Adipocyte (in vitro differentiated cells): ENCODE results near the gene PRODH.
"Not testable (repeated sequence)": the region's sequence is repeated elsewhere in the genome, so short reads cannot be mapped to it uniquely, and the experiment has no call there.

Experiments
- DNase-seq: peaks from one replicate; pipeline ENCODE4 v3.0.0-alpha.2; 2015; ENCODE audit warnings: low read depth
- H3K27me3 ChIP-seq: replicated peaks from 2 replicates; pipeline ENCODE4 v1.7.0; 2013; ENCODE audit warnings: mild to moderate bottlenecking, low read length, moderate library complexity; ENCODE audit not compliant: control insufficient read depth, insufficient read depth
- H3K36me3 ChIP-seq: 2 replicates; pipeline ENCODE4 v1.7.0; 2013; ENCODE audit warnings: low read length, mild to moderate bottlenecking, moderate library complexity; ENCODE audit not compliant: control insufficient read depth, insufficient read depth, severe bottlenecking
- H3K4me1 ChIP-seq: 2 replicates; pipeline ENCODE4 v1.7.0; 2013; ENCODE audit warnings: mild to moderate bottlenecking, low read length, moderate library complexity; ENCODE audit not compliant: control insufficient read depth, insufficient read depth
- H3K4me3 ChIP-seq: 2 replicates; pipeline ENCODE4 v1.7.0; 2013; ENCODE audit warnings: mild to moderate bottlenecking, low read length, moderate library complexity
- H3K9ac ChIP-seq: 2 replicates; pipeline ENCODE4 v1.7.0; 2013; ENCODE audit warnings: mild to moderate bottlenecking, low read length, moderate library complexity
- H3K9me3 ChIP-seq: 2 replicates; pipeline ENCODE4 v1.7.0; 2013; ENCODE audit warnings: mild to moderate bottlenecking, low read length, moderate library complexity; ENCODE audit not compliant: control insufficient read depth

Gene PRODH

DNA sequence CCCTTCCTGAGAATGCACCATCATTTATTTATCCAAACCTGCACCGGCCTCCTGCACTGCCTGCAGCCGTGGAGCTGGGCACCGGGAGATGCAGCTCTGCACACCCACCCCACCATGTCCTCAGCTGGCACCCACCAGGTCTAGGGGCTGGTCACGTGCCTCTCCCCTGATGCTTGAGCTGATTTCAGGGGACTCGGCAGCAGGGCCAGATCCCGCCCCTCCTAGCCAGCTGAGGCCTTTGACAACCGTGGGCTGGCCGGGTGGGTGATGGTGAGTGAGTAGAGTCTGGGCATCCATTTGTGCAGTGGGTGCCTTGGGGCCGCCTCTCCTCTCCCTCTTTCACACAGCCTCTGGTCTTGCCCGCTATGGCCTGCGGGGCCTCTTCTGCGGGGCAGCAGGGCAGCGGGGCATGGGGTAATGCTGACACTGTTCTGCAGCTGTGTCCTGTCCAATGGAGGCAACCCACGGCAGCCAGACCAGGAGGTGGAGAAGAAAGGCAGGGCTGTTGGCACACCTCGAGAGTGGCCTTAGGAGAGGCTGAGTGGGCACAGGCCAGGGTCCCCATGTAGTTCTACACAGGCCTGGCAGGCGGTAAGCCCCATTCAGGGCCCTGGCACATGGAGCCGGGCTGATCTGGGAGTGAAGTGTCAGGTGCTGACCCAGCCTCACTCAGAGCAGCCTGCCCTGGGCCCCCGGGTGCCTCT is 38.5 kb upstream of the PRODH start:
- peaks cover 5% of the 10 kb centered on the region for H3K27me3 ChIP-seq

DNA sequence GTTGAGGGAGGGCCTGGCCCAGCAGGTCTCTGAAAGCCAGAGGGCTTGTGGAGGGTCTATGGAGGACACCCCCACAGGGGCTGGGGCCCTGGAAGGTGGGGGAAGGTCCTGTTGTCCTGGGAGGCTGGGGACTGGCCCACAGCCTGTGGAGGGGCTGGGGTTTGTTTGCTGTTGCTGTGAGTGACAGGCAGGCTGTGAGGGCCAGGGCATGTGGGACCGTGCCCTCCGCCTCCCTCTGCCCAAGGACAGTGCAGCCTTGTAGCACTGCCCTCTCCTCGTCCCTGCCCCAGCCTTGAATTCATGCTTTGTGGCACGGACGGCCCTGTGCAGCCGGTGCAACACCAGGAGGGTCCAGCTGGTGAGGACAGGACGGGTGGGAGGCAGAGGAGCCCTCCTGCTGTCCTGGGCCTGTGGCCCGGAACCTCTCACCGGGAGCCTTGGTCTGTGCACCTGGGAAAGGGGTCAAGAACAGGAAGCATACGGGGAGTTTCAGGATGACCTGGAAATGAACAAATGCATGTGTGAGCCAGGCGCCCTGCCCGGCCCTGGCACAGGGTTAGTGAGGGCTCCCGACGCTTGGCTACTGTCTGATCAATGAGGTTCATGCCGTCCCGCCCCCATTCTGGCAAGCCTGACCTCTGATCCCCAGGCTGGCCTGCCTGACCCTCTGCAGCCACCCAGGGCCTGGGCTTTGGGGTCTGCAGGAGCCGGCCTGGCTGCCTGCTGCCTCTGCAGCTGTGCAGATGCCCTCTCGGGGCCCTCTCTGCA is 37.4 kb upstream of the PRODH start:
- Histone ChIP-seq H3K9me3 (no peaks in the 10 kb centered on the region), H3K36me3 (no peaks in the 10 kb centered on the region), H3K9ac (no peak overlapping the region), H3K4me3 (no peak overlapping the region), H3K27me3 (peaks cover 9% of the 10 kb centered on the region), H3K4me1 (no peaks in the 10 kb centered on the region)
- DNase-seq, result no peak

More for the DNA sequence above, 38.5 kb upstream of the PRODH start:
- Histone ChIP-seq H3K9me3 (peaks cover 5% of the 10 kb centered on the region), H3K4me3 (no peak overlapping the region), H3K36me3 (no peaks in the 10 kb centered on the region), H3K4me1 (no peaks in the 10 kb centered on the region), H3K9ac (no peak overlapping the region)
- DNase-seq, result no peak

DNA sequence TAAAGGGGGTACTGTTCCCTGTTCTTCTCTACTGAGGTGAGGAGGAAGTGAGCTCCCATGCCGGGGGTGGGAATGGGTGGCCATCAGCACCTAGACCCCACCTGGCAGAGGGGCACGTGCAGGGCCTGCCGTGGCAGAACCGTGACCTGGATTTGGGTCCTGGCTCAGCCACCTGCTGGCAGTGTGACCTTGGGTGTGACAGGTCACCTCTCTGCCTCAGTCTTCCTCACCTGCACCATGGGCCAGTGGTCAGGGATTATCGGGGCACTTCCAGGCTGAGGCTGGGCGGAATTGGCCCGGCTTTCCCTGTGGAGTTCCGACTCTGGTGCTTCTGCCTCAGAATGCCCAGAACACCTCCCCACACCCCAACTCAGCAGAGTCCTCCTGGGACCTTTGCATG is 36.5 kb upstream of the PRODH start:
- not testable (repeated sequence) for H3K27me3 ChIP-seq, H3K36me3 ChIP-seq, H3K4me3 ChIP-seq, H3K4me1 ChIP-seq, DNase-seq, H3K9ac ChIP-seq, H3K9me3 ChIP-seq

DNA sequence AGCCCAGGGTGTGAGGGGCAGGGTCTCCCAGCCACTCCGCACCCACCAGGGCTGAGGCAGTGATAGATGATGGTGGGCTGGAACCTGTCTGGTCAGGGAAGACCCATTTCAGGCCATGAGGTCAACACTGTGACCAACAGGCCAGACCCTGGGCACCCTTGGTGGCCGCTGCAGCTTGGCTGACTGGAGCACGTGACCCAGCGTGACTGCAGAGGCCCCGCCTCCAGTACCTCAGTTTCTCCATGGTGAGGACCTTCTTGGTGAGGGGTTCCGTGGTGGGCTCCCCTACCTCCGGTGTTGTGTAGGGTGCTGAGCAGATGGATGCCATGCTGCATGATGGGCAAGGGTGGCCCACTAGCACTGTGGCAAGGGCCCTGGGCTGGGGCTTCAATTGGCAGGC is 35.9 kb upstream of the PRODH start:
- H3K9ac ChIP-seq, H3K4me1 ChIP-seq, H3K4me3 ChIP-seq, H3K27me3 ChIP-seq, H3K9me3 ChIP-seq, DNase-seq, H3K36me3 ChIP-seq: not testable (repeated sequence)

GRCh38 chr22:18971321-18971751 is 35.2 kb upstream of the PRODH start:
- Histone ChIP-seq H3K4me1 (no peaks in the 10 kb centered on the region), H3K9me3 (no peaks in the 10 kb centered on the region), H3K9ac (no peak overlapping the region), H3K36me3 (no peaks in the 10 kb centered on the region), H3K4me3 (no peak overlapping the region), H3K27me3 (peaks cover 9% of the 10 kb centered on the region)
- DNase-seq, result no peak

DNA sequence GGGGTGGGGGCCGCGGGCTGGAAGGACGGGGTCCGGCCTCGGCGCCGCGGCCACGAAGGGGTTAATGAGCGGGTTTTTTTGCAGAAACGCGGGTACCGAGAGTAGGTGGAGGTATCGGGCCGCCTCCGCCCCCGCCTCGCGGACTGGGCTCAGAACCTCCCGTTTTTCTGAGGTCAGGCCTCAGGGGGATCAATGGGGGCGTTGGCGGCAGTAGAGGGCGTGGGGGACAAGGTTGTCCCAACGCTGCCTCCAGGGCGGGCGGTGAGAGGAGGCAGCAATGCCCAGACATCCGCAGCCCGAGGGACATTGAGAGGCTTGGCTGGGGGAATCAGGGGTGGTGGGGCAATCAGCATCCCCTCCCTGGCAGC is 34.8 kb upstream of the PRODH start:
- H3K9ac ChIP-seq, result no peak overlapping the region
- H3K27me3 ChIP-seq, result peaks cover 9% of the 10 kb centered on the region
- peak overlapping the region; percentile 62 for H3K4me3 ChIP-seq
- no peaks in the 10 kb centered on the region for H3K36me3 ChIP-seq
- no peaks in the 10 kb centered on the region for H3K9me3 ChIP-seq
- no peak for DNase-seq
- H3K4me1 ChIP-seq, result no peaks in the 10 kb centered on the region

DNA sequence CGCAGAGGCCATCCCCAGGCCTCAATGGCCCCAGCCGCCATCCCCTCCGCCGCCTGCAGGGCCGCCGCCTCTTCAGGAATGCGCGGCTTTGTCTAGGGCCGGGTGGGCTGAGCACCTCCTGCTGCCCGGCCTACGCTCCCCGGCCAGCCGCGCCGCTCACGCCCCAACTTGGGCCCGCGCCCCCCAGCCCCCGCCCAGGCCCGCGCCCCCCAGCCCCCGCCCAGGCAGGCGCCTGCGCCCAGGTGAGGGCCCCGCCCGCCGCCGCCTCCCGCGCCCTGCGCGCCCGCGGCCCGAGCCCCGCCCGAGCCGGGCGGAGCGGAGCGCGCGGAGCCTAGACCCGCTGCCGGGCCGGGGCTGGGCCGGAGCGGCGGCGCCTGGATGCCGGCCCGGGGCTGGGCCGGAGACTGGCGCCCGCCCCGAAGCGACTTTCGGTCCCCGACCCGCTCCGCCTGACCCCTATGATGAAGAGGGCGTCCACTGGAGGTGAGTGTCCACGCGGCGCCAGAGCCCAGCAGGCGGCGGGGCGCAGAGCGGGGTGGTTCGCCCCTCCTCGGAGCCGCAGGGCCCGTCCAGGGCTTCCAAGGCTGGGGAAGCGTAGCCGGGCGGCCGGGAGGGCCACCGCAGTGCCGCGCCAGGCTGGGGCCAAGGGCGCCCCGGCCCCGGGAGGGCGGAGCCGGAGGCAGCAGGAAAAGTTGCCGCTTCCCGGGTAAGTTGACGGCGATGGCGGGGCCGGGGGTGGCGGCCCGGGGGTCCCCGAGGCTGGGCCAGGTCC is 34.3 kb upstream of the PRODH start:
- DNase-seq, result peak; percentile 42
- H3K27me3 ChIP-seq, result peaks cover 9% of the 10 kb centered on the region
- H3K9me3 ChIP-seq, result no peaks in the 10 kb centered on the region
- no peaks in the 10 kb centered on the region for H3K36me3 ChIP-seq
- H3K4me1 ChIP-seq, result no peaks in the 10 kb centered on the region
- H3K4me3 ChIP-seq, result peak overlapping the region; percentile 62
- H3K9ac ChIP-seq, result no peak overlapping the region

- H3K36me3 ChIP-seq, DNase-seq, H3K4me3 ChIP-seq, H3K27me3 ChIP-seq, H3K9me3 ChIP-seq, H3K9ac ChIP-seq, H3K4me1 ChIP-seq: not testable (repeated sequence)
Observed at GRCh38 chr22:18969158-18969942, 33.3 kb upstream of the PRODH start.

GRCh38 chr22:18968011-18968749 is 32.1 kb upstream of the PRODH start:
- no peaks in the 10 kb centered on the region for H3K9me3 ChIP-seq
- peak; percentile 52 for DNase-seq

GRCh38 chr22:18967391-18968010 is 31.4 kb upstream of the PRODH start:
- H3K4me1 ChIP-seq, H3K27me3 ChIP-seq, H3K9me3 ChIP-seq, H3K9ac ChIP-seq, H3K36me3 ChIP-seq, H3K4me3 ChIP-seq: not testable (repeated sequence)
- peak; percentile 11 for DNase-seq

More at GRCh38 chr22:18968011-18968749, 32.1 kb upstream of the PRODH start:
- Histone ChIP-seq H3K9ac (no peak overlapping the region), H3K4me3 (no peak overlapping the region), H3K36me3 (no peaks in the 10 kb centered on the region), H3K27me3 (peaks cover 5% of the 10 kb centered on the region), H3K4me1 (no peaks in the 10 kb centered on the region)
